ENCODE results near the gene ZNF638. TPM values are rescaled to one million over a fixed set of nuclear protein-coding genes. Genes with fewer than 3 reads are reported as not detected.

The ZNF638 gene
- total RNA-seq, 1 donor from 2014 or later = 211 TPM

GRCh38 chr2:71339685-71340084 is 8.1 kb downstream of the ZNF638 start:
- Mint-ChIP-seq H3K4me1 (ENCODE audit: low read depth, unreplicated experiment) (peaks cover 35% of the 10 kb centered on the region), H3K27ac (ENCODE audit: unreplicated experiment) (no peak overlapping the region), H3K27me3 (ENCODE audit: unreplicated experiment) (peaks cover 2% of the 10 kb centered on the region), H3K4me3 (ENCODE audit: unreplicated experiment) (peak overlapping the region; percentile 1), H3K9me3 (ENCODE audit: unreplicated experiment) (no peaks in the 10 kb centered on the region), H3K36me3 (ENCODE audit: unreplicated experiment) (no peaks in the 10 kb centered on the region)
- TF ChIP-seq, protein P1, sequence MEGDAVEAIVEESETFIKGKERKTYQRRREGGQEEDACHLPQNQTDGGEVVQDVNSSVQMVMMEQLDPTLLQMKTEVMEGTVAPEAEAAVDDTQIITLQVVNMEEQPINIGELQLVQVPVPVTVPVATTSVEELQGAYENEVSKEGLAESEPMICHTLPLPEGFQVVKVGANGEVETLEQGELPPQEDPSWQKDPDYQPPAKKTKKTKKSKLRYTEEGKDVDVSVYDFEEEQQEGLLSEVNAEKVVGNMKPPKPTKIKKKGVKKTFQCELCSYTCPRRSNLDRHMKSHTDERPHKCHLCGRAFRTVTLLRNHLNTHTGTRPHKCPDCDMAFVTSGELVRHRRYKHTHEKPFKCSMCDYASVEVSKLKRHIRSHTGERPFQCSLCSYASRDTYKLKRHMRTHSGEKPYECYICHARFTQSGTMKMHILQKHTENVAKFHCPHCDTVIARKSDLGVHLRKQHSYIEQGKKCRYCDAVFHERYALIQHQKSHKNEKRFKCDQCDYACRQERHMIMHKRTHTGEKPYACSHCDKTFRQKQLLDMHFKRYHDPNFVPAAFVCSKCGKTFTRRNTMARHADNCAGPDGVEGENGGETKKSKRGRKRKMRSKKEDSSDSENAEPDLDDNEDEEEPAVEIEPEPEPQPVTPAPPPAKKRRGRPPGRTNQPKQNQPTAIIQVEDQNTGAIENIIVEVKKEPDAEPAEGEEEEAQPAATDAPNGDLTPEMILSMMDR (IDR thresholded peaks at IDR 0.05; ENCODE audit: partially characterized antibody, unreplicated experiment) = no peak
- DNase-seq = no peak

- Mint-ChIP-seq H3K27ac (ENCODE audit: unreplicated experiment) (no peak overlapping the region), H3K36me3 (ENCODE audit: unreplicated experiment) (no peaks in the 10 kb centered on the region), H3K27me3 (ENCODE audit: unreplicated experiment) (peaks cover 2% of the 10 kb centered on the region), H3K4me3 (ENCODE audit: unreplicated experiment) (no peak overlapping the region), H3K4me1 (ENCODE audit: low read depth, unreplicated experiment) (peaks cover 33% of the 10 kb centered on the region), H3K9me3 (ENCODE audit: unreplicated experiment) (no peaks in the 10 kb centered on the region)
- TF ChIP-seq, protein P1 (IDR thresholded peaks at IDR 0.05; ENCODE audit: partially characterized antibody, unreplicated experiment) = no peak
- no peak for DNase-seq
Measured at GRCh38 chr2:71340176-71340575, 8.6 kb downstream of the ZNF638 start.

GRCh38 chr2:71341645-71342044 is 10.1 kb downstream of the ZNF638 start:
- Mint-ChIP-seq H3K27ac (ENCODE audit: unreplicated experiment) (no peak overlapping the region), H3K4me3 (ENCODE audit: unreplicated experiment) (no peak overlapping the region), H3K4me1 (ENCODE audit: low read depth, unreplicated experiment) (peaks cover 33% of the 10 kb centered on the region), H3K36me3 (ENCODE audit: unreplicated experiment) (no peaks in the 10 kb centered on the region), H3K9me3 (ENCODE audit: unreplicated experiment) (no peaks in the 10 kb centered on the region), H3K27me3 (ENCODE audit: unreplicated experiment) (peaks cover 2% of the 10 kb centered on the region)
- no peak for DNase-seq
- TF ChIP-seq, protein P1 (IDR thresholded peaks at IDR 0.05; ENCODE audit: partially characterized antibody, unreplicated experiment) = no peak

GRCh38 chr2:71346065-71346464 is 14.5 kb downstream of the ZNF638 start:
- H3K4me1 Mint-ChIP-seq (ENCODE audit: low read depth, unreplicated experiment) = peaks cover 5% of the 10 kb centered on the region
- peaks cover 5% of the 10 kb centered on the region for H3K36me3 Mint-ChIP-seq (ENCODE audit: unreplicated experiment)
- DNase-seq = no peak
- no peaks in the 10 kb centered on the region for H3K27me3 Mint-ChIP-seq (ENCODE audit: unreplicated experiment)
- no peak overlapping the region for H3K27ac Mint-ChIP-seq (ENCODE audit: unreplicated experiment)
- H3K4me3 Mint-ChIP-seq (ENCODE audit: unreplicated experiment) = no peak overlapping the region
- TF ChIP-seq, protein P1 (IDR thresholded peaks at IDR 0.05; ENCODE audit: partially characterized antibody, unreplicated experiment) = no peak
- H3K9me3 Mint-ChIP-seq (ENCODE audit: unreplicated experiment) = no peaks in the 10 kb centered on the region

GRCh38 chr2:71347517-71347916 is 15.9 kb downstream of the ZNF638 start:
- H3K27me3 Mint-ChIP-seq (ENCODE audit: unreplicated experiment) = no peaks in the 10 kb centered on the region
- no peak overlapping the region for H3K4me3 Mint-ChIP-seq (ENCODE audit: unreplicated experiment)
- peaks cover under 1% of the 10 kb centered on the region for H3K4me1 Mint-ChIP-seq (ENCODE audit: low read depth, unreplicated experiment)
- H3K27ac Mint-ChIP-seq (ENCODE audit: unreplicated experiment) = no peak overlapping the region
- TF ChIP-seq, protein P1 (IDR thresholded peaks at IDR 0.05; ENCODE audit: partially characterized antibody, unreplicated experiment) = no peak
- peaks cover 5% of the 10 kb centered on the region for H3K36me3 Mint-ChIP-seq (ENCODE audit: unreplicated experiment)
- DNase-seq = no peak
- no peaks in the 10 kb centered on the region for H3K9me3 Mint-ChIP-seq (ENCODE audit: unreplicated experiment)

Measured in glutamatergic neuron (in vitro differentiated cells).